PC-9 (cell line): ENCODE results near the gene TRAF1. TPM values are rescaled to one million over a fixed set of nuclear protein-coding genes. Genes with fewer than 3 reads are reported as not detected.

ENCODE experiments used
- BruUV-seq: library from RNA; stranded (reverse); fragments of 400-500 nt; replicated peaks from 2 replicates; lab custom pipeline; 2021; lab: Mats Ljungman, UMichigan
- CTCF ChIA-PET: fragments of 300-600 bp; sonication (Branson Sonifier 250); formaldehyde crosslinking; loops from one replicate; lab custom pipeline; 2022; ENCODE audit warnings: antibody characterized with exemption; lab: Charles Lee
- POLR2A ChIA-PET: fragments of 300-600 bp; sonication (Branson Sonifier 250); formaldehyde crosslinking; loops from one replicate; lab custom pipeline; 2022; ENCODE audit warnings: antibody characterized with exemption; ENCODE audit not compliant: unreplicated experiment; lab: Charles Lee
- DNase-seq, 2 experiments: peaks; one replicate each; pipeline versions ENCODE4 v3.0.0 to v3.0.0-alpha.2; 2015 to 2022; ENCODE audit warnings: mixed read lengths in 1 of 2
- H2AFZ ChIP-seq: fragments of 200-600 bp; sonication (generic); 2 replicates; pipeline ENCODE4 v1.8.1; 2017; ENCODE audit warnings: antibody characterized with exemption
- H3F3A ChIP-seq: fragments of 200-600 bp; sonication (generic); 2 replicates; pipeline ENCODE4 v1.8.1; 2017; ENCODE audit warnings: antibody characterized with exemption, mild to moderate bottlenecking, low read depth; ENCODE audit not compliant: insufficient read depth
- H3K27ac ChIP-seq: fragments of 200-600 bp; sonication (generic); 2 replicates; pipeline ENCODE4 v1.6.1; 2016; ENCODE audit warnings: mixed run types
- H3K27me3 ChIP-seq: fragments of 200-600 bp; sonication (generic); 2 replicates; pipeline ENCODE4 v1.6.1; 2016; ENCODE audit warnings: low read depth, mixed run types; ENCODE audit not compliant: insufficient read depth
- H3K36me3 ChIP-seq: fragments of 200-600 bp; sonication (generic); 2 replicates; pipeline ENCODE4 v1.6.1; 2016; ENCODE audit warnings: low read depth, mixed run types
- H3K4me1 ChIP-seq: fragments of 200-600 bp; sonication (generic); replicated peaks from 2 replicates; pipeline ENCODE4 v1.6.1; 2016; ENCODE audit warnings: mixed run types; ENCODE audit not compliant: insufficient read depth
- H3K4me2 ChIP-seq: fragments of 200-600 bp; sonication (generic); 2 replicates; pipeline ENCODE4 v1.6.1; 2017; ENCODE audit warnings: mixed run types
- H3K4me3 ChIP-seq: fragments of 200-600 bp; sonication (generic); 2 replicates; pipeline ENCODE4 v1.6.1; 2016; ENCODE audit warnings: mixed run types
- H3K79me2 ChIP-seq: fragments of 200-600 bp; sonication (generic); 2 replicates; pipeline ENCODE4 v1.6.1; 2017; ENCODE audit warnings: low read depth, mixed run types
- H3K9me2 ChIP-seq: fragments of 200-600 bp; sonication (generic); 2 replicates; pipeline ENCODE4 v1.8.1; 2017; ENCODE audit warnings: mild to moderate bottlenecking; ENCODE audit not compliant: insufficient read depth
- H3K9me3 ChIP-seq: fragments of 200-600 bp; sonication (generic); 2 replicates; pipeline ENCODE4 v1.8.1; 2016; ENCODE audit warnings: low read depth; ENCODE audit not compliant: insufficient read depth
- H4K20me1 ChIP-seq: fragments of 200-600 bp; sonication (generic); 2 replicates; pipeline ENCODE4 v1.8.1; 2017; ENCODE audit not compliant: insufficient read depth
- EZH2 ChIP-seq: fragments of 200-600 bp; sonication (generic); IDR thresholded peaks from 2 replicates; pipeline ENCODE4 v1.8.0; 2017; ENCODE audit warnings: antibody characterized with exemption, low read depth
- intact Hi-C: fragments of 100-400 bp; cut with micrococcal nuclease; formaldehyde crosslinking; loops from one replicate; pipeline ENCODE4 v1.10.0; 2022; ENCODE audit not compliant: unreplicated experiment
- total RNA-seq: library from RNA; stranded (reverse); gene quantifications from 2 replicates; pipeline ENCODE4 v1.2.3, GENCODE V29; 2021
- TF ChIP-seq, protein P1 (sequence below): fragments of 200-600 bp; sonication (generic); conservative IDR thresholded peaks from 2 replicates; pipeline ENCODE4 v1.6.1; 2017; ENCODE audit warnings: mixed run types, antibody characterized with exemption, mild to moderate bottlenecking, moderate library complexity

Gene TRAF1
- total RNA-seq, 1 experiment from 2014 or later = 2.7 TPM

DNA sequence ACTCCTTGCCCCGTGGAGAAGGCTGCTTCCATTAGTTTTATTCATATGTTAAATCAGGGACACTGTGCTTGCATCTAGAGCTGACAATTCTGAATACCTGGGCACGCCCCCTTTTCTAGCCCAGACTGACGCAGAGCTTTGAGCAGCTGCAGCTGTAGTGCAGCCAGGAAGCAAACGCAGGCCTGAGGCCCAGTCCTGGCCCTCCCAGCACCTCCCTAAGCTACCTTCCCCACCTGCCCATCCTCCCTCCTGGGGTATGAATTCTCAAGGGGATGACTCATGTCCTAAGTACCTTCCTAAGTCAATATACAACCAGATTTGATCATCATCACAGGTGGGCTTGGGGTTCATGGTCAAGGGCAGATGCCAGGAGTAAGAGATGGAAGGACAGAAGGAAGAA lies 53.1 kb downstream of the TRAF1 start:
- no peak for TF ChIP-seq EZH2
- TF ChIP-seq, protein P1, sequence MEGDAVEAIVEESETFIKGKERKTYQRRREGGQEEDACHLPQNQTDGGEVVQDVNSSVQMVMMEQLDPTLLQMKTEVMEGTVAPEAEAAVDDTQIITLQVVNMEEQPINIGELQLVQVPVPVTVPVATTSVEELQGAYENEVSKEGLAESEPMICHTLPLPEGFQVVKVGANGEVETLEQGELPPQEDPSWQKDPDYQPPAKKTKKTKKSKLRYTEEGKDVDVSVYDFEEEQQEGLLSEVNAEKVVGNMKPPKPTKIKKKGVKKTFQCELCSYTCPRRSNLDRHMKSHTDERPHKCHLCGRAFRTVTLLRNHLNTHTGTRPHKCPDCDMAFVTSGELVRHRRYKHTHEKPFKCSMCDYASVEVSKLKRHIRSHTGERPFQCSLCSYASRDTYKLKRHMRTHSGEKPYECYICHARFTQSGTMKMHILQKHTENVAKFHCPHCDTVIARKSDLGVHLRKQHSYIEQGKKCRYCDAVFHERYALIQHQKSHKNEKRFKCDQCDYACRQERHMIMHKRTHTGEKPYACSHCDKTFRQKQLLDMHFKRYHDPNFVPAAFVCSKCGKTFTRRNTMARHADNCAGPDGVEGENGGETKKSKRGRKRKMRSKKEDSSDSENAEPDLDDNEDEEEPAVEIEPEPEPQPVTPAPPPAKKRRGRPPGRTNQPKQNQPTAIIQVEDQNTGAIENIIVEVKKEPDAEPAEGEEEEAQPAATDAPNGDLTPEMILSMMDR = no peak
- Histone ChIP-seq H3K27ac (peak overlapping the region; percentile 35; the same call in 1 of the 2 replicates), H3K27me3 (no peaks in the 10 kb centered on the region), H3K4me1 (peaks cover 45% of the 10 kb centered on the region), H3K4me2 (peak overlapping the region; percentile 97), H3K36me3 (no peaks in the 10 kb centered on the region), H3K9me2 (no peaks in the 10 kb centered on the region), H3K79me2 (peaks cover 22% of the 10 kb centered on the region), H2AFZ (no peak overlapping the region), H3K9me3 (no peaks in the 10 kb centered on the region), H3K4me3 (no peak overlapping the region), H3F3A (peaks cover 45% of the 10 kb centered on the region), H4K20me1 (no peaks in the 10 kb centered on the region)
- peak; percentile 90 to 91 for DNase-seq
- intact Hi-C loops = loop anchor here (1.0 kb wide), 1 partner anchor 30 kb away; no protein-coding TSS in a partner anchor
- POLR2A ChIA-PET = interaction anchor here (0.7 to 0.8 kb wide), 2 partner anchors 10 to 80 kb away, joined by 3 to 5 read pairs; no protein-coding TSS in a partner anchor
- no TSS peak for BruUV-seq
- CTCF ChIA-PET = interaction anchor here (0.7 to 1.1 kb wide), 2 partner anchors 63 to 112 kb away, joined by 3 read pairs; no protein-coding TSS in a partner anchor

DNA sequence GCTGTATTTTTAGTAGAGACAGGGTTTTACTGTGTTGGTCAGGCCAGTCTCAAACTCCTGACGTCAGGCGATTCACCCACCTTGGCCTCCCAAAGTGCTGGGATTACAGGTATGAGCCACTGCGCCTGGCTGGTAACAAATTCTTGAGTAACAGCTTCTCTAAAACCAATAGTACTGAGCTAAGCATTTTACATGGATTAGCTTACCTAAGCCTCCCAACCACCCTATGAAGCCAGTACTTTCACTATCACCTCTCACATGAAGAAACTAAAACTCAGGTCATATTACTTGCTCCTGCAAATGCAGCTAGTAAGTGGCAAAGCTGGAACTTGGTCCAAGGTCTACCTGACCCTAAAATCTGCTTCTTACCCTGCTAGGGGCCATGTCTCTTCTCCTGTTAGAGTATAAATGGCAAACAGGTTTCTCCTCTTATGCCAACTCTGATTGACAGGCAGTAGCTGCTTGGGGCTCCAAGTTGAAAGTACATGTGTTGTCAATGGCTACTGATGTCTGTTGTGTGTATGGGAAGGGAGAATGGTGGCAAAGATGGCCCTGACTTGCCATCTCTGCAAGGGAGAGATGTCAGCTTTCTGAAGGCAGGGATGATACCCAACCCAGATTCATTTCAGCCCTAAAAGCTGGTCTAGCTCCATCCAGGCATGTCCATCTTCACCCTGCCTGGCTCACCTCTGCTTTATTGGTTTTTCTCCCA lies 53.6 kb downstream of the TRAF1 start:
- H3K4me2 ChIP-seq = peak overlapping the region; percentile 97
- intact Hi-C loops = loop anchor here (1.0 kb wide), 1 partner anchor 30 kb away; no protein-coding TSS in a partner anchor
- H2AFZ ChIP-seq = no peak overlapping the region
- H3K4me3 ChIP-seq = no peak overlapping the region
- H3K9me2 ChIP-seq = no peaks in the 10 kb centered on the region
- H3K4me1 ChIP-seq = peaks cover 45% of the 10 kb centered on the region
- 0 out of 2 replicates have a peak overlapping the region, but pooled peaks have one; percentile 21 for H3K27ac ChIP-seq
- ChIA-PET CTCF (interaction anchor here (0.6 to 1.1 kb wide), 4 partner anchors 17 to 292 kb away, joined by 3 to 15 read pairs (median 5); no protein-coding TSS in a partner anchor), POLR2A (interaction anchor here (0.7 to 0.8 kb wide), 2 partner anchors 10 to 79 kb away, joined by 3 to 5 read pairs; no protein-coding TSS in a partner anchor)
- H4K20me1 ChIP-seq = no peaks in the 10 kb centered on the region
- no TSS peak for BruUV-seq
- no peaks in the 10 kb centered on the region for H3K36me3 ChIP-seq
- TF ChIP-seq, protein P1 = no peak
- TF ChIP-seq EZH2 = no peak
- H3K27me3 ChIP-seq = no peaks in the 10 kb centered on the region
- peaks cover 22% of the 10 kb centered on the region for H3K79me2 ChIP-seq
- no peak for DNase-seq
- H3F3A ChIP-seq = peaks cover 45% of the 10 kb centered on the region
- H3K9me3 ChIP-seq = no peaks in the 10 kb centered on the region

DNA sequence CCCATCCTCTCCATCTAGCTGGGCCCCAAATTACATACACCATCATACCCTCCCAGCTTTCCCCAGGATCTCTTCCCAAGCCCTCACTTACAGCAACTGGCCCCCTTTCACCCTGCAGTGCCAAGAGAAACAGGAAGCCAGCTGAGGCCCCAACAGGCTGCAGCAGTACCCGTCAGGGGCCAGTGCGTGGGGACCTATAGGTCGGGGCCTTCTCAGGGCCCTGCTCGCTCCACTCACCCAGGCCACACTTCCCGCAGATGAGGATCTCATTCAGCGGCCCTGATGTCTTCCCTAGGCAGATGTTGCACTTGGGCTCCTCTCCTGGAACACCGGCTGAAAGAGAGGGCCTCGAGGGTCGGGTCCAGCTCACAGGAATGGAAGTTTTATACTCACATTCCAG lies 56.4 kb downstream of the TRAF1 start:
- Histone ChIP-seq H3F3A (peaks cover 22% of the 10 kb centered on the region), H3K4me2 (no peak overlapping the region), H3K9me2 (no peaks in the 10 kb centered on the region), H3K9me3 (no peaks in the 10 kb centered on the region), H2AFZ (no peak overlapping the region), H3K27me3 (no peaks in the 10 kb centered on the region), H4K20me1 (no peaks in the 10 kb centered on the region), H3K4me1 (peaks cover 35% of the 10 kb centered on the region), H3K4me3 (no peak overlapping the region), H3K79me2 (peaks cover 14% of the 10 kb centered on the region), H3K36me3 (no peaks in the 10 kb centered on the region), H3K27ac (no peak overlapping the region)
- ChIA-PET POLR2A (no interaction called here), CTCF (interaction anchor here (0.6 kb wide), 1 partner anchor 190 kb away, joined by 3 read pairs; no protein-coding TSS in a partner anchor)
- no peak for DNase-seq
- TF ChIP-seq, protein P1 = no peak
- no peak for TF ChIP-seq EZH2
- no TSS peak for BruUV-seq
- intact Hi-C loops = no loop called here
